NCI-H345 (cell line): ENCODE results near the gene LMF1.

Experiments used
- DNase-seq: peaks from one replicate; lab custom pipeline; 2025; lab: John Stamatoyannopoulos, UW

The LMF1 gene

GRCh38 chr16:879461-879861, 91.3 kb downstream of the LMF1 start:
- no peak for DNase-seq

GRCh38 chr16:878886-879285, 91.9 kb downstream of the LMF1 start:
- no peak for DNase-seq

GRCh38 chr16:878072-878784, 92.6 kb downstream of the LMF1 start:
- no peak for DNase-seq

- no peak for DNase-seq
Observed at GRCh38 chr16:877242-878071, 93.3 kb downstream of the LMF1 start.

DNA sequence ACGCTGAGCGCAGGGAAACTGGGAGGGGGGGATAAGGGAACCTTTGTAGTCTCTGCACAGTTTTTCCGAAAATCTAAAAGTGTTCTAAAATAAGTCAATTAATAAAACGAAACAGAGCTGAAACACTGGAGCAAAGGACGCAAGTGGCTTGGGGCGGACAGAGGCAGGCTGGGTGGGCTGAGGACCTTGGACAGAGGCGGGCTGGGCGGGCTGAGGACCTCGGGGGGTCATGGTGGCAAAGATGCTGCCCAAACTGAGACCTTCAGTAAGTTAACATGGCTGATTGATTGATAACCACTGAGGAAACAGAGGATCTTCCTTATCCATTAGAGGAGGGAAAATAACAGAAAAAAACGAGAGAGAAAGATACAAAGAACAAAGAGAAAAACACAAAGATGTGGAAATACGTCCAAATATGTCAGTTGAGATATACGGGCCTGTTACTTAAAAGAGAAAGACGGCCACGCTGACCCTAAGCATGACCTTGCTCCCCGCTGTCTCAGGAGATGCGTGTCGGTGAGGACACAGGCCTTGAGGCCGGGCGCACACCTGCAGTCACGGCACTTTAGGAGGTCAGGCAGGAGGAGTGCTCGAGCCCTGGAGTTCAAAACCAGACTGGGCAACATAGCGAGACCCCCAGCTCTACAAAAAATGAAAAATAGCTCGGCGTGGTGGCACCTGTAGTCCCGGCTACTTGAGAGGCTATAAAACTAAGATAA, 94.1 kb downstream of the LMF1 start:
- DNase-seq: no peak

- DNase-seq: no peak
Observed at GRCh38 chr16:876041-876335, 94.8 kb downstream of the LMF1 start.

GRCh38 chr16:875182-876040, 95.4 kb downstream of the LMF1 start:
- no peak for DNase-seq

GRCh38 chr16:874366-875181, 96.2 kb downstream of the LMF1 start:
- no peak for DNase-seq

- no peak for DNase-seq
Observed at GRCh38 chr16:873889-874288, 96.9 kb downstream of the LMF1 start.

DNA sequence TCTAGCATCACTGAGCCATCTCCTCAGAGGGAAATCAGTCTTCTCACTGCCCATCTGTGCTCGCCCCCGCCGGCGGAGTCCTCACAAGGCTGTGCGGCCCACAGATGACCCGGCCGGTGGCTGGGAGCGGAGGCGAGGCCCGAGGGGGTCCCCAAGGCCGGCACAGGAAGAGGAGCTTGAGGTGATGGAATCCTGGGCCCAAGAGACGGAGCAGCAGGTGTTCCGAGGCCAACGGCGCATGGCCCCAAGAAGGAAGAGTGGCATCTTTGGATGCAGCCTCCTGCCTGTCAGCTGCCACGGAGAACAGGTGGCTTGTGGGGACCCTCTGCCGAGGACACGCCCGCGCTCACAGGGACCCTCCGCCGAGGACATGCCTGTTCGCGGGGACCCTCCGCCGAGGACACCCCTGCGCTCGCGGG, 97.5 kb downstream of the LMF1 start:
- no peak for DNase-seq

GRCh38 chr16:872436-873242, 98.1 kb downstream of the LMF1 start:
- no peak for DNase-seq

DNA sequence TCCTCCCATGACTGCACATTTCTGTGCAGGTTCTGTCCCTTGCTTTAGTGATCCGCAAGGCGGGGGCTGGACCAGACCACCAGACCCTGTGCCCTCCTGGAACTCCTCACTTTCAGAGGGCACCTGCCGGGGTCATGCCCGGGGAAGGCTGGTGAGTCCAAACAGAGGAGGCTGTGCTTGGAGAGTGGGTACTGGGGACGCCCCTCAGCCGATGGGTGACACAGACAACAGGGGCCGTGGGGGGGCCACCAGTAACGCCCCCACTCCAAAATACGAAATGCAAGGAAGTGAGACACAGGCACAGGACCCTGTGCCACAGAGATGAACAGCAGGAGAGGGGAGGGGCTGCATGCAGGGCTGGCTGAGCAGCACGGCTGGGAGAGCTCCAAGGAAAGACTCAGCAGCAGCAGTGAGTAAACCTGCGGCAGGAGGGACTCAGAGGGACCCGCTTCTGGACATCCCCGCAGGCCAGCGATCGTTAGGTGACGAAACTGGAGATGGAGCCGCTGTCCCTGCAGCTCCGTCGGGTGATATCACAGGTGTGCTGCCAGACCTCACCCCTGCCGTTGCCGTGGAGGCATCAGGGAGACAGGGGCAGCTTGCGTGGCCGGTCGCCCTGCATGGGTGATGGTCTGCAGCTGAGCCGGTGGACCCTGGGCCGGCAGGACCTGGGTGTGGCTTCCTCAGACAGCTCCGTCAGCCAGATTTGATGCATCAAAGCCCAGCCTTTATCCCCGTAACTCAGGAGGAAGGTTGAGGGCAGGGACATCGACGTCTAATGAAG, 99.0 kb downstream of the LMF1 start:
- DNase-seq: no peak

DNA sequence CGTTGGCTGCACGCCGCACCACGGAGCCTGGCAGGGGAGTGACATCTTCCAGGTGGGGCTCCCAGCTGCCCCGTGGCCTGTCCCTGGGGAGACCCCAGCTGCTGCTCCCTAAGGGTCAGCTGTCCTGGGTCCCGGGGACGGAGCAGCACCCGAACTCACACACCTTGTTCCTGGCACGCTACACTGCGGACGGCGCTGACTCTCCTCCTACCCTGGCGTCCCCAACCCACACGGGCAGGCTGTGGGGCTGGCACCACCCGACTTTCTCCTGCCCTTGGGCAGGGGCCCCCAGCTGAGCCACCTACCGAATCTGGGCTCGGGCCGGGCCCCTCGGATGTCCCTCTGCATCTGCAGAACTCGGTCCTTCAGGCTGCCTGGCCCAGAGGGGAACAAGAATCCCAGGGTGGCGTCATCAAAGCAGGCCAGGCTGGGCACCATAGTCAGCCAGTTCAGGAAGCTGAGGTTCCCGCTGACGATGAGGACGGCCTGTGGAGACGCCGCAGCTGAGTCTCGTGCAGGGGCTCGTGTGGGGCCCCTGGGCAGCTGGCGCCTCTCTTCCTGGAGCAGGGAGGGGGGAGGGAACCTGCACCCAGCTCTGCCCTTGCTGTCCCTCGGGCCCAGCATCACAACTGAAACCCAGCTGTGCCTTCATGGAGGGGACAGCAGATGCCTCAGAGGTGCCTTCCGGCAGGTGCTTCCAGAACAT, 99.8 kb downstream of the LMF1 start:
- DNase-seq: no peak

DNA sequence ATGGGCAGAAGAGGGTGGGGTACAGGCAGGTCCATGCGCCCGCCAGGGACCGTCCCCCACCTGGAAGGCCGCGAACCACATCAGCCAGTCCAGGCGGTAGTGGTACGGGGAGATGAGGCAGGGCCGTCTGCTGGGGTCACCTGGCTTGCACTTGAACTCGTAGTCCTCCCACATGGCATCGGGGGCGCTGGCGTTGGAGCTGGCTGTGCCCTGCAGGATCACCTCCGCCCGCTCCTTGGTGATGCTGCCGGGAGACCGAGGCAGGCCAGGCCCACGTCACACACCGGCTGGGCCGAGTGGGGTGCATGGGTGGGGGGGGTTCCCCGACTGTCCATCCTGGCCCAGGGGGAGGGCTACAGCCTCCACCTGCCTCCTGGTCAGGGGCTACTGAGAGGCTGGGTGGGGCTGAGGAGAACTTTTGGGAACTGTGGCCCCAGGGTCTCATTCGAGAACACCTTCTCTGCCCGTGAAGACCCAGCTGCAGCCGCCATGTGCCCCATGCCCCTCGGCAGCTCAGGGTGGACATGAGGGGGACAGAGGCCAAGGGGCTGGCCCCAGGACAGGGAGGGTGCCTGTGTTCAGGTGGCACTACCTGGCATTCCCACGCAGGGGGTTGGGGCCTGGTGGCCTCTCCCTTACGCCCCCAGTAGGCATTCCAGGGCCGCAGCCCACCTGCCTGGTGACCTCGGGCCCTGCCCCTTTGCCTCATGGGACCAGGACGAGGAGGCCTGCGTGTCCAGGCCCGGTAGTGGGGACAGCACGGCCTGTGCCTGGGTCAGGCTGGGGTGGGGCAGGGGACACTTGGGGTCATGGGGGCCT, 100.8 kb downstream of the LMF1 start:
- no peak for DNase-seq

GRCh38 chr16:868846-869822, 101.7 kb downstream of the LMF1 start:
- no peak for DNase-seq

DNA sequence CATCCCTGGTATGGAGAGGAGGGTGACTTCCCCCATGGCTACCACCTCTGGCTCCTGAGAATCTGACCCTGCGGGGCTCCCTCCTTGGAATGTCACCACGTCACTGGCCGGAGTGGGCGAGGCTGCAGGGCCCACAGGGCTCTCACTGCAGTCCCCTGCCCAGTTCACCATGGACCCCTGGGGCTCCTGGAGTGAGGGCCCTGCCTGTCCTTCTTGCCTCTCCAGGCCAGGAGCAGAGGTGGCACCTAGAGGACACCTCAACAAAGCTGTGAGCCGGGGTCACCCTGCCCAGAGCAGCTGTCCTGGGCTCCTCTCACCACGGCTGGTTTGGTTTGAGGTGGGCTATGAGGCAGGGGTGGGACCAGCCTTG, 102.4 kb downstream of the LMF1 start:
- no peak for DNase-seq
